Esophagus squamous epithelium (tissue), 5 donors: ENCODE data around the gene FOXRED2. TPM values are rescaled to one million over a fixed set of nuclear protein-coding genes. Genes with fewer than 3 reads are reported as not detected.

Experiments
- DNase-seq: peaks from one replicate; lab custom pipeline; 2025; lab: John Stamatoyannopoulos, UW
- H3K27ac ChIP-seq, 4 donors: fragments of 200-600 bp; sonication (generic); one replicate each; pipeline ENCODE4 v1.5.1; 2016 to 2019; ENCODE audit warnings: mild to moderate bottlenecking in 1 of 4
- H3K27me3 ChIP-seq, 4 donors: fragments of 200-600 bp; sonication (generic); 1 replicate in 3 of 4; 2 replicates in 1 of 4; pipeline versions ENCODE4 v1.5.1 to v1.6.0; 2017 to 2021; ENCODE audit warnings: antibody characterized with exemption in 1 of 4
- H3K36me3 ChIP-seq, 3 donors: fragments of 200-600 bp; sonication (generic); one replicate each; pipeline ENCODE4 v1.5.1; 2016 to 2019
- H3K4me1 ChIP-seq, 3 donors: fragments of 200-600 bp; sonication (generic); one replicate each; pipeline ENCODE4 v1.5.1; 2017 to 2019
- H3K4me3 ChIP-seq, 4 donors: fragments of 200-600 bp; sonication (generic); 1 replicate in 3 of 4; 2 replicates in 1 of 4; pipeline ENCODE4 v1.5.1; 2016 to 2019; ENCODE audit warnings: mild to moderate bottlenecking in 2 of 4, moderate library complexity in 1 of 4
- H3K9me3 ChIP-seq, 3 donors: fragments of 200-600 bp; sonication (generic); one replicate each; pipeline ENCODE4 v1.5.1; 2016 to 2019
- CTCF ChIP-seq, 6 experiments: fragments of 450-650 bp in 4 of 6; fragments of 200-600 bp in 2 of 6; sonication (generic) in 2 of 6; IDR thresholded peaks; one replicate each; pipeline ENCODE4 v1.5.1; 2016 to 2019; ENCODE audit warnings: antibody characterized with exemption in 6 of 6, mild to moderate bottlenecking in 4 of 6, moderate library complexity in 4 of 6
- POLR2A ChIP-seq, 4 donors: fragments of 450-650 bp; IDR thresholded peaks; one replicate each; pipeline ENCODE4 v1.6.1; 2017; ENCODE audit warnings: antibody characterized with exemption in 4 of 4, mild to moderate bottlenecking in 4 of 4, moderate library complexity in 3 of 4
- WGBS, 2 donors: methylation state at CpG; one replicate each; pipeline ENCODE4 v1.1.5; 2018; 5-methylcytosine and 5-hydroxymethylcytosine counted together
- intact Hi-C: fragments of 100-400 bp; cut with DNase I; formaldehyde crosslinking; loops from one replicate; pipeline ENCODE4 v1.15.0; 2022
- small RNA-seq, 4 donors: library from RNA; depleted of rRNA; stranded (forward); fragments of <200 nt; gene quantifications; one replicate each; pipeline ENCODE3, GENCODE V24; 2016
- total RNA-seq, 4 donors: library from RNA; depleted of rRNA; stranded (reverse); fragments of >200 nt; gene quantifications; one replicate each; pipeline ENCODE4 v1.1.0, GENCODE V29; 2016
- donor health status: DM: yes; HTN: yes; CAD: no.

FOXRED2 gene
- total RNA-seq, 4 donors from 2014 or later = 3.8 to 21.0 (median 7.6) TPM

- H3K4me1 ChIP-seq = peaks cover 15 to 75% (median 25%) of the 10 kb centered on the region in 3 donors
- peak overlapping the region in 2 of 4 donors; percentile 46 to 51 for H3K27ac ChIP-seq
Observed at GRCh38 chr22:36440429-36441002, 66.3 kb downstream of the FOXRED2 start.

GRCh38 chr22:36439481-36440271, 67.2 kb downstream of the FOXRED2 start:
- no peak overlapping the region for H3K4me3 ChIP-seq

More at GRCh38 chr22:36440429-36441002, 66.3 kb downstream of the FOXRED2 start:
- intact Hi-C loops = no loop called here
- H3K36me3 ChIP-seq = no peaks in the 10 kb centered on the region
- H3K9me3 ChIP-seq = no peaks in the 10 kb centered on the region
- TF ChIP-seq POLR2A (IDR thresholded peaks at IDR 0.05) (no peak), CTCF (IDR thresholded peaks at IDR 0.05) (no peak)
- no peak overlapping the region for H3K4me3 ChIP-seq
- H3K27me3 ChIP-seq = no peaks in the 10 kb centered on the region
- 86 to 93% methylated on average over 8 of the region's 8 CpGs for WGBS, 2 donors
- no peak for DNase-seq

More at GRCh38 chr22:36439481-36440271, 67.2 kb downstream of the FOXRED2 start:
- intact Hi-C loops = no loop called here
- Histone ChIP-seq H3K4me1 (peaks cover 24 to 75% (median 27%) of the 10 kb centered on the region in 3 donors), H3K36me3 (no peaks in the 10 kb centered on the region), H3K27me3 (no peaks in the 10 kb centered on the region), H3K9me3 (no peaks in the 10 kb centered on the region), H3K27ac (peak overlapping the region in 2 of 4 donors; percentile 46 to 51)
- no peak for DNase-seq
- TF ChIP-seq CTCF (IDR thresholded peaks at IDR 0.05) = no peak
- TF ChIP-seq POLR2A (IDR thresholded peaks at IDR 0.05) = no peak
- 76 to 81% methylated on average over 5 to 6 of the region's 6 CpGs for WGBS, 2 donors

Small RNAs within 50 kb of the gene (small RNA-seq; reads per million reads assigned to genes)
- gene RF00019 = 0 reads per million in 4 donors

Other genes with a start within 250 kb of the FOXRED2 start
- gene MYH9, start 119.1 kb downstream of the FOXRED2 start, total RNA-seq = 100 to 1,000 TPM; 216 to 339 (median 246) TPM
- gene TXN2, start 25.4 kb downstream of the FOXRED2 start, total RNA-seq = 10 to 100 TPM; 58.4 to 88.4 (median 72.3) TPM
- 100 to 1,000 TPM; 250 to 385 (median 268) TPM for gene EIF3D, start 22.1 kb upstream of the FOXRED2 start, total RNA-seq
- gene CACNG2, start 196.7 kb upstream of the FOXRED2 start, total RNA-seq = not detected